WTC11 (cell line): ENCODE results near the gene MAPT. TPM values are rescaled to one million over a fixed set of nuclear protein-coding genes. Genes with fewer than 3 reads are reported as not detected.

Experiments
- ATAC-seq: fragments of 200-7000 bp; cut with Tn5 transposase; 2 replicates; pipeline ENCODE4 v1.10.0; 2021; ENCODE audit warnings: mild to moderate bottlenecking, moderate library complexity
- CTCF ChIA-PET: fragments of 300-600 bp; sonication (Branson Sonifier 250); formaldehyde crosslinking; loops from one replicate; lab custom pipeline; 2021; ENCODE audit warnings: antibody characterized with exemption; lab: Charles Lee
- POLR2A ChIA-PET: fragments of 350-600 bp; sonication (Branson Sonifier 250); formaldehyde crosslinking; loops from one replicate; lab custom pipeline; 2021; ENCODE audit warnings: antibody characterized with exemption; lab: Charles Lee
- DNase-seq: peaks from one replicate; pipeline ENCODE4 v3.0.0; 2021; ENCODE audit warnings: low spot score
- H3K27ac Mint-ChIP-seq: 2 replicates; pipeline ENCODE4 v1.8.0; 2021; ENCODE audit warnings: mixed read lengths
- H3K27me3 Mint-ChIP-seq: 2 replicates; pipeline ENCODE4 v1.8.0; 2021; ENCODE audit warnings: low read depth, mild to moderate bottlenecking, moderate library complexity, mixed read lengths
- H3K36me3 Mint-ChIP-seq: 2 replicates; pipeline ENCODE4 v1.8.0; 2021; ENCODE audit warnings: mixed read lengths
- H3K4me1 Mint-ChIP-seq: 2 replicates; pipeline ENCODE4 v1.8.0; 2022; ENCODE audit warnings: mixed read lengths
- H3K4me3 Mint-ChIP-seq: 2 replicates; pipeline ENCODE4 v1.8.0; 2021; ENCODE audit warnings: mild to moderate bottlenecking, moderate library complexity, mixed read lengths
- H3K9me3 Mint-ChIP-seq: 2 replicates; pipeline ENCODE4 v1.8.0; 2021; ENCODE audit warnings: mixed read lengths
- ARID4B ChIP-seq: sonication (generic); formaldehyde crosslinking; IDR thresholded peaks from 2 replicates; pipeline ENCODE4 v1.8.0; 2023; ENCODE audit warnings: missing genetic modification reagents, mild to moderate bottlenecking, borderline replicate concordance
- CREM ChIP-seq: sonication (generic); formaldehyde crosslinking; IDR thresholded peaks from 2 replicates; pipeline ENCODE4 v1.8.1; 2022; ENCODE audit warnings: mild to moderate bottlenecking, missing genetic modification reagents, moderate library complexity
- FOXJ3 ChIP-seq: sonication (generic); formaldehyde crosslinking; IDR thresholded peaks from 2 replicates; pipeline ENCODE4 v1.9.0; 2021; ENCODE audit warnings: missing genetic modification reagents, mild to moderate bottlenecking, borderline replicate concordance
- FOXP4 ChIP-seq: sonication (generic); formaldehyde crosslinking; IDR thresholded peaks from 2 replicates; pipeline ENCODE4 v1.8.0; 2022; ENCODE audit warnings: mild to moderate bottlenecking, missing genetic modification reagents
- GRHL2 ChIP-seq: fragments of 250-450 bp; sonication (Bioruptor Pico); IDR thresholded peaks from 2 replicates; pipeline ENCODE4 v1.8.0; 2022; ENCODE audit warnings: mild to moderate bottlenecking, moderate library complexity; ENCODE audit not compliant: insufficient replicate concordance, severe bottlenecking
- NFE2L1 ChIP-seq: sonication (generic); formaldehyde crosslinking; IDR thresholded peaks from 2 replicates; pipeline ENCODE4 v1.8.1; 2023; ENCODE audit warnings: missing genetic modification reagents
- PRDM15 ChIP-seq: sonication (generic); formaldehyde crosslinking; IDR thresholded peaks from 2 replicates; pipeline ENCODE4 v1.8.0; 2022; ENCODE audit warnings: missing genetic modification reagents
- PRRX2 ChIP-seq: fragments of 250-450 bp; sonication (Bioruptor Pico); IDR thresholded peaks from 2 replicates; pipeline ENCODE4 v1.8.0; 2021; ENCODE audit warnings: mild to moderate bottlenecking
- SP1 ChIP-seq: sonication (generic); formaldehyde crosslinking; conservative IDR thresholded peaks from 2 replicates; pipeline ENCODE4 v1.8.1; 2022; ENCODE audit warnings: missing genetic modification reagents
- TEAD1 ChIP-seq: sonication (generic); formaldehyde crosslinking; IDR thresholded peaks from 2 replicates; pipeline ENCODE4 v1.8.0; 2022; ENCODE audit warnings: mild to moderate bottlenecking, missing genetic modification reagents
- ZNF232 ChIP-seq: sonication (generic); formaldehyde crosslinking; IDR thresholded peaks from 2 replicates; pipeline ENCODE4 v1.8.0; 2022; ENCODE audit warnings: mild to moderate bottlenecking, missing genetic modification reagents
- ZNF416 ChIP-seq: fragments of 250-450 bp; sonication (Bioruptor Pico); IDR thresholded peaks from 2 replicates; pipeline ENCODE4 v1.9.0; 2021; ENCODE audit warnings: mild to moderate bottlenecking, inconsistent platforms
- ZNF532 ChIP-seq: fragments of 250-450 bp; sonication (Bioruptor Pico); IDR thresholded peaks from 2 replicates; pipeline ENCODE4 v1.9.0; 2021; ENCODE audit warnings: mild to moderate bottlenecking, borderline replicate concordance
- total RNA-seq: library from RNA; stranded (reverse); gene quantifications from 3 replicates; pipeline ENCODE4 v1.2.3, GENCODE V29; 2021
- TF ChIP-seq, protein P1 (sequence below): fragments of 250-450 bp; sonication (Bioruptor Pico); IDR thresholded peaks from 2 replicates; pipeline ENCODE4 v1.9.0; 2021; ENCODE audit warnings: moderate library complexity, mild to moderate bottlenecking, inconsistent platforms, borderline replicate concordance
- TF ChIP-seq, protein P2 (sequence below): sonication (generic); formaldehyde crosslinking; IDR thresholded peaks from 2 replicates; pipeline ENCODE4 v1.8.1; 2022; ENCODE audit warnings: missing genetic modification reagents, borderline replicate concordance
- TF ChIP-seq, protein P3 (sequence below): sonication (generic); formaldehyde crosslinking; IDR thresholded peaks from 2 replicates; pipeline ENCODE4 v1.8.1; 2022; ENCODE audit warnings: low read depth, mild to moderate bottlenecking, moderate library complexity, missing genetic modification reagents, borderline replicate concordance

The MAPT gene
- total RNA-seq, 1 experiment from 2014 or later: 2.2 TPM

GRCh38 chr17:45966606-45967280 lies 72.4 kb downstream of the MAPT start (continued):
- TF ChIP-seq, protein P1, sequence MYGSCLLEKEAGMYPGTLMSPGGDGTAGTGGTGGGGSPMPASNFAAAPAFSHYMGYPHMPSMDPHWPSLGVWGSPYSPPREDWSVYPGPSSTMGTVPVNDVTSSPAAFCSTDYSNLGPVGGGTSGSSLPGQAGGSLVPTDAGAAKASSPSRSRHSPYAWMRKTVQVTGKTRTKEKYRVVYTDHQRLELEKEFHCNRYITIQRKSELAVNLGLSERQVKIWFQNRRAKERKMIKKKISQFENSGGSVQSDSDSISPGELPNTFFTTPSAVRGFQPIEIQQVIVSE (CRISPR knock-in tag): no peak
- TF ChIP-seq PRDM15 (no peak), PRRX2 (CRISPR knock-in tag) (no peak), FOXP4 (no peak), TEAD1 (no peak), FOXJ3 (no peak)
- TF ChIP-seq, protein P2, sequence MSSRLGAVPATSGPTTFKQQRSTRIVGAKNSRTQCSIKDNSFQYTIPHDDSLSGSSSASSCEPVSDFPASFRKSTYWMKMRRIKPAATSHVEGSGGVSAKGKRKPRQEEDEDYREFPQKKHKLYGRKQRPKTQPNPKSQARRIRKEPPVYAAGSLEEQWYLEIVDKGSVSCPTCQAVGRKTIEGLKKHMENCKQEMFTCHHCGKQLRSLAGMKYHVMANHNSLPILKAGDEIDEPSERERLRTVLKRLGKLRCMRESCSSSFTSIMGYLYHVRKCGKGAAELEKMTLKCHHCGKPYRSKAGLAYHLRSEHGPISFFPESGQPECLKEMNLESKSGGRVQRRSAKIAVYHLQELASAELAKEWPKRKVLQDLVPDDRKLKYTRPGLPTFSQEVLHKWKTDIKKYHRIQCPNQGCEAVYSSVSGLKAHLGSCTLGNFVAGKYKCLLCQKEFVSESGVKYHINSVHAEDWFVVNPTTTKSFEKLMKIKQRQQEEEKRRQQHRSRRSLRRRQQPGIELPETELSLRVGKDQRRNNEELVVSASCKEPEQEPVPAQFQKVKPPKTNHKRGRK: no peak
- TF ChIP-seq, all 79 proteins: peak for 0

- no peaks in the 10 kb centered on the region for H3K4me1 Mint-ChIP-seq
- DNase-seq (no peak), ATAC-seq (no peak)
- ChIA-PET CTCF (interaction anchor here (3.5 kb wide), 1 partner anchor 18 kb away, joined by 16 read pairs; no protein-coding TSS in a partner anchor), POLR2A (no interaction called here)
- H3K4me3 Mint-ChIP-seq: no peak overlapping the region
- no peak overlapping the region for H3K27ac Mint-ChIP-seq
- H3K9me3 Mint-ChIP-seq: peaks cover 9% of the 10 kb centered on the region
- H3K27me3 Mint-ChIP-seq: peaks cover under 1% of the 10 kb centered on the region; the same call in 1 of the 2 replicates
- H3K36me3 Mint-ChIP-seq: no peaks in the 10 kb centered on the region
- TF ChIP-seq GRHL2 (CRISPR knock-in tag) (no peak), NFE2L1 (no peak), ZNF232 (CRISPR knock-in tag) (no peak), ZNF416 (no peak), SP1 (CRISPR knock-in tag) (no peak), ZNF532 (CRISPR knock-in tag) (no peak), CREM (no peak), ARID4B (CRISPR knock-in tag) (no peak)
- TF ChIP-seq, protein P3, sequence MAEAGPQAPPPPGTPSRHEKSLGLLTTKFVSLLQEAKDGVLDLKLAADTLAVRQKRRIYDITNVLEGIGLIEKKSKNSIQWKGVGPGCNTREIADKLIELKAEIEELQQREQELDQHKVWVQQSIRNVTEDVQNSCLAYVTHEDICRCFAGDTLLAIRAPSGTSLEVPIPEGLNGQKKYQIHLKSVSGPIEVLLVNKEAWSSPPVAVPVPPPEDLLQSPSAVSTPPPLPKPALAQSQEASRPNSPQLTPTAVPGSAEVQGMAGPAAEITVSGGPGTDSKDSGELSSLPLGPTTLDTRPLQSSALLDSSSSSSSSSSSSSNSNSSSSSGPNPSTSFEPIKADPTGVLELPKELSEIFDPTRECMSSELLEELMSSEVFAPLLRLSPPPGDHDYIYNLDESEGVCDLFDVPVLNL (CRISPR knock-in tag): no peak
Measured at GRCh38 chr17:45967378-45967777, 73.0 kb downstream of the MAPT start.
